ENCODE data around the gene TRIM37.
A peak's percentile ranks its signal among the peaks of the same experiment; 100 is the strongest.

Gene TRIM37

DNA sequence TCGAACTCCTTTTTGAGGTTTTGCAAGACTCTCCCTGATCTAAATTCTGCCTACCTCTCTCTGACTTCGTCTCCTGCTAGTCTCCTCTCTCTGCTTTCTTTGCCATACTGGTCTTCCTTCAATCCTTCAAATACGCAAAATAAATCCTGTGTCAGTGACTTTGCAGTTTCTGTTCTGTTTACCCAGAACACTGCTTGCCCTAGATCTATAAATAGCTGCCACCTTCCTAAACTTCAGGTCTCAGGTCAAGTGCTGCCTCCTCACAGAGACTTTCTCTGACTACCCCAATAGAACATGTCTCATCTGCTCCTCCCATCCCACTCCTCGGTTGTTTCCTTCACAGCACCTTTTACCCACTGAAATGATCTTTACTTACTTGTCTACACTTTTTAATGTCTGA lies 78.9 kb downstream of the TRIM37 start:
- no peak for DNase-seq

DNA sequence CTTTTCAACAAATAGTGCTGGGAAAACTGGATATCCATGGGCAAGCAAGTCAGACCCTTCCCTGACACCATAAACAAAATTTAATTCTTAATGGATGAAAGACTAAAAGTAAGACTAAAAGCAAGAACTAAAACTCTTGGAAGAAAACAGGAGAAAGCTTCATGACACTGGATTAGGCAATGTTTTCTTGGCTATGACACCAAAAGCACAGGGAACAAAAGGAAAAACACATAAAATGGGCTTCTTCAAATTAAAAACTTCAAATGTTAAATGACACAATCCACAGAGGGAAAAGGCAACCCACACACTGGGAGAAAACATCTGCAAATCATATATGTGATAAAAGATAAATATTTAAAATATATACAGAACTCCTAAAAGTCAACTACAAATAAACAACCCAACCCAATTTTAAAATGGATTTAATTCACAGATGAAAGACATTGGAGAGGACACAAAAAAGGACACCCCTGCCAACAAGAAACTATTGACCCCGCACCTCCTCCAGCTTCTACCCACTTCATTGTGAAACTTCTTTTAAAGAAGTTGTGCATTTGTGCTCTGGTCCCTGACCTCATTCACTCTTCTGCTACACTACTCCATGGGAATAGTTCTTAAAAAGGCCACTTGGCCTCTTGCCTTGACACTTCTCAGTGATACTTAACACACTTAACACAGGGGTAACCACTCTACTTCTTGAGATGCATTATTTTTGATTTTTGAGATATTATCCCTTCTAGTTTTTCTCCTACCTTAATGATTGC lies 80.3 kb downstream of the TRIM37 start:
- DNase-seq = no peak

DNA sequence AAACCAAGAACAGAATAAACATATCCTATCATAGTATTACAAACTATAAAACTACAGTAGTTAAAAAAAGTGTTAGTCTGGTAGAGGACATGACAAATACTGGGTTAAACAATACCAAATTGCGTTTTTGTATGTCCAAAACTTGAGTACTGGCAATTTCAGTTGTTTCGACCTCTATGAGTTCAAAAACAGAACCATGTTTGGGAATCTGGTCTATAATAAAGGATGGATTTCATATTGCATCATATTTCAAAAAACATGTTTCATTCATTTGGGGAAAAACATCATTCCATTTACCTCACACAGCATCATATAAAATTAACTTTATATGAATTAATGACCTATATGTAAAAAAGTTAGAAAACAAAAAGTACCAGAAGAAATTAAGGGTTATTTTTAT lies 81.8 kb downstream of the TRIM37 start:
- DNase-seq = no peak

DNA sequence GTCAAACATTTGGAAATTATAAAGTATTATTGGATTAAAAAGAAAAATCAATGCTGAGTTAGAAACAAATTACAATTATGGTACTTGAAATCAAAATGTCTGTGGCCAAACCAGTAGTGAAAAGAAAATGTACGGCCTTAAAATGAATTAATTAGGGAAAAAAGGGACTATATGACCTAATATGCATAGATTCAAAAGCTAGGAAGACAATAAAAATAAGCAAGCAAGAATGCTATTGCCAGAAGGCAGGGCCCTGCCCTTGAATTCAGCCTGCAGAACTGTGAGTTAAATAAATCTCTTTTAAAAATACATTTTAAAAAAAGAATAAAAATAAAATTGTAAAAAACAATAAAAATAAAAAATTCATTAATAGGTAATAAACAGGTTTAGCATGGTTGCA lies 88.7 kb downstream of the TRIM37 start:
- no peak for DNase-seq

DNA sequence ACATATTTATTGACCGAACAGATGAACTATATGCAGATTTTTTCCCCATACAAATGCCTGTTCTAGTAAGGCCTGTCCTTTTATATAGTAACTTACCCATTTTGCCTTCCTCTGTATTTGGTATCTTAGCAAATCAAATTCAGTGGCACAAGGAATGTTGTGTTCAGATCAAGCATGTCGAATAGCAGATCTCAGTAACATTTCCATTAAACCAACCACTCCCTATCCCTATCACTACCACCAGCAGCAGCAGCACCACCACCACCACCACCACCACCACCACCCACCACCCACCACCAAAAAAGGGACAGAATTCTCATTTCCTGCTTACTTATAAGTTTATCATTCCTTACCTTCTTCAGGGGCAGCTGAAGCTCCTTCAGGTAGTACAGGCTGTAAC lies 94.7 kb downstream of the TRIM37 start:
- no peak for DNase-seq

DNA sequence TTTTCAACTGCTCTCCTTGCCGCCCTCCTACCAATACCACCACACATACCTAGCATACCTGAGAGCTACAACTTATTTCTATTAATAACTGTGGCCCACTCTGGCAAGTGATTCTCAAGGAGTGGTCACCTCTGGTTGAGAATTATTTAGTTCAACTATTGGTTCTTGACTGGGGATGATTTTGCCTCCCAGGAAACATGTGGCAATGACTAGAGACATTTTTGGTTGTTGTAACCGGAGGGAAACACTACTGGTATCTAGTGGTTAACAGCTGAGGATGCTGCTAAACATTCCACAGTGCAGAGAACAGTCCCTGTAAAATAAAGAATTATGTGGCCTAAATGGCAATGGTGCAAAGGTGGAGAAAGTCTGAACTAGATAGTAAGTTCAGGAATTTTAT lies 96.7 kb downstream of the TRIM37 start:
- DNase-seq = no peak

DNA sequence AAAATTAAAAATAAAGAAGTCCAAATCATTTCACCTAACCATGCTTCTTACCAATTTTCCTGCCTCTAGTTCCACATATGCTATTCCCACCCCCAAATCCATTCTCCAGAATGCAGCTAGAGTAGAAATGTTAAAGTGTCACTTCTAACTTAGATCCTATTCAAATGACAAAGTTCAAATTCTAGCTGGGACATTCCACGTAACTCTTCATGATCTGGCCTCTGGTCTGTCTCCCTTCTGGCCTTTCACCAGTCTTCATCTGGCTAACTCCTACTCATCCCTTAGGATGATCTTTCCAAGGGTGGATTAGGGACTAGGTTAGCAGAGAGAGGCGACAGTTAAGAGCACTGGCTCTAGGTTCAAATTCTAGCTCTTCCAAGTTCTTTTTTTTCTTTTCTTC lies 97.9 kb downstream of the TRIM37 start:
- DNase-seq = no peak

DNA sequence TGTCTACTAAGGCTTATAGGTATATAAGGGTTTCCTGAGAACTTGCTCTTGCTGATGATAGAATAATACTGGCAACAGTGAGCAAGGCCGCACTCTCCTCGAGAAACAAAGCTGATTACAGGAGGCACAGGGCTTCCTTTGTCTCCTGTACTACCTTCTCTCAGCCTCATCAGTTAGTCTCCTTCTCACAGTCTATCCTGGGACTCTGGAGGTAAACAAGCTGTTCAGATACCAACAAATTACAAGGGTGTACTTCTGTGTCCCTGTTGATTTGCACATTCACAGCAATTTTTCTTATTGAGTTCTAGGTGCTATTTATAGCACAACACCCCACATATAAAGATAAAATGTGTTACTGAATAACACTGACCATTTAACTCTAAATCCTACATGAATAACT lies 98.7 kb downstream of the TRIM37 start:
- no peak for DNase-seq

DNA sequence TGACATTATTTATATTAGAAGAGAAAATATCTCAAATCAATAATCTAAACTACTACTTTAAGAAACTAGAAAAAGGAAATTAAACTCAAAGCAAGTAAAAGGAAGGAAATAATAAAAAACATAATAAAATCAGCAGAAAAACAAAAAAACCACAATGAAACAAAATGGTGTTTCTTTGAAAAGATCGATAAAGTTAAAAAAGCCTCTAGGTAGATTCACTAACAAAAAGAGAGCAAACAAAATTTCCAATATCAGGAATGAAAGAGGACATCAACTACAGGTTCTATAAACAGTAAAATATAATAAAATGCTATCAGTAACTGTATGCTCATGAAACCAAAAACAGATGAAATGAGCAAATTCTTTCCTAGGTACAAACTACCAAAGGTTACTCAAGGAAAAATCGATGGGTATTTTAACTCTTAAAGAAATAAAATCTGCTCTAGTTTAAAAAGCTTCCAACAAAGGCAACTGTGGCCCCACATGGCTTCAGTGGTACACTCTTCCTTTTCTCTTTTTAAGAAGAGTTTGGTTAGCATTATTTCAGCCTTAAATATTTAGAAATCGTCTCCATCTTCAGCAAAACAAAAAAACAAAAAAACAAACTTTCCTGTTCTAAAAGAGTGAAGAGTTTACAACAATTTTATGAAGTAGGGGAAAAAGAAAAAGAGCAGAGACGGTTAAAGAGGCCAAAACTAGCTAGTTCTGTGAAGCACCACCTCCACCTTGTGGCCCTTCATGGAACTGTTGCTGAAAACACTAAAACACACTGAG lies 102.2 kb downstream of the TRIM37 start:
- peak; percentile 57 for DNase-seq

DNA sequence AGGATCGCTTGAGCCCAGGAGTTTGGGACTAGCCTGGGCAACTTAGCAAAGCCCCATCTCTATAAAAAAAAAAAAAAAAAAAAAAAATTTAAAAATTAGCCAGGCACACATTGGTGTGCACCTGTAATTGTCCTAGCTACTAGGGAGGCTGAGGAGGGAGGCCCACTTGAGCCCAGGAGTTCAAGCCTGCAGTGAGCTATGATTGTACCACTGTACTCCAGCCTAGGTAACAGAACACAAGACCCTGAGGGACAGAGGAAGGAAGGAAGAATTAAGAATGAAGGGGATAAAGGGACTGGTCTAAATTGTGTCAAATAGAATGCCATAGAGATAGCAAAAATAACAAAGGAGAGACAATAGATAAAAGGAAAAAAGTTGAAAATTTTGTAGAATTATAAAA lies 102.8 kb downstream of the TRIM37 start:
- DNase-seq = no peak

DNA sequence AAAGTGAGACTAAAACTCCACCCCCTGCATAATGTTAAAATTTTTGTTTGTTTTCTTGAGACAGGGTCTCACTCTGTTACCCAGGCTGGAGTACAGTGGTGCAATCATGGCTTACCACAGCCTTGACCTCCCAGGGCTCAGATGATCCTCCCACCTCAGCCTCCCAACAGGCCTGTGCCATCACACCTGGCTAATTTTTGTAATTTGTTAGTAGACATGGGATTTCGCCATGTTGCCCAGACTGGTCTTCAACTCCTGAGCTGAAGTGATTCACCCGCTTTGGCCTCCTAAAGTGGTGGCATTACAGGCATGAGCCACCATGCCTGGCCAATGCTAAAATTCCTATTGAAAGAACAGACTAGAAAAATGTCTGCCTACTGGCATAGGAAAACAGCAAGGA lies 103.8 kb downstream of the TRIM37 start:
- no peak for DNase-seq

DNA sequence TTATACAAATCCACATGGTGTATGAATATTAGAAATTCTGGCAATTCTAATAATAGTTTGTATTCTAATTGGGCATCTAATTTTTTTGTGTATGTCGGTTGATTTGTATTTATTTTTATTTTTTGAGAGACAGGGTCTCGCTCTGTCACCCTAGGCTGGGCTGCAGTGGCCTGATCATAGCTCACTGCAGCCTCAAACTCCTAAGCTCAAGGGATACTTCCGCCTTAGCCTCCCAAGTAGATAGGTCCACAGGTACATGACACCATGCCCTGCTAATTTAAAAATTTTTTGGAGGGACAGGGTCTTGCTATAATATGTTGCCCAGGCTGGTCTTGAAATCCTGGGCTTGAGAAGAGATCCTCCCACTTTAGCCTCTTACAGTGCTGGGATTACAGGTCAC lies 104.6 kb downstream of the TRIM37 start:
- no peak for DNase-seq

DNA sequence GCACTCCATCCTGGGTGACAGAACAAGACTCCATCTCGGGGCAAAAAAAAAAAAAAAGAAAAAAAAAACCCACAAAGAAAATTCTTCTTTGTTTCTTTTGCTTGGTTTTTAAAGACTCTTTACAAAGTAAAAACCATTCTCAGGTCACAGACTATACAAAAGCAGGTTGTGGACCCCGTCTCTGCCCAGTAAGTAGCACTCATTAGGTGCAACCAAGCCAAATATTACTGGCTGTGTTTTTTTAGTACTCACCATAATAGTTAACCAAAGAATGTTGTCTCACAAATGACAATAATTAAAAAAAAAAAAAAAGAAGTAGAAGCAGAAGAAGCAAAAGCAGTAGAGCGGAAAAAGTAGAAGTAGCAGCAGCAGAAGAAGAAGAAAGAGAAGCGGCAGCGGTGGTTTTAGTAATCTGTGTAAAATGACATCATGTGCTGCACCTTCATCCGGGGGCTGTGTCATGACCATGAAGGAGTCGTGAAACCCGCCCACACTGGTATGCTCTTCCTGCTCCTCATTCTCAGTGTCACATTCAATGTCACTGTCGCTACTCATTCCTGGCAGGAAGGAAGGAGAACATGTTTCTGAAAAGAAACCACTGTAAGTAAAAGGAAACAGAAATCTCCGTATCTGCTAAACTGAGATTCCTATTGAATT lies 105.4 kb downstream of the TRIM37 start:
- DNase-seq = peak; percentile 83

DNA sequence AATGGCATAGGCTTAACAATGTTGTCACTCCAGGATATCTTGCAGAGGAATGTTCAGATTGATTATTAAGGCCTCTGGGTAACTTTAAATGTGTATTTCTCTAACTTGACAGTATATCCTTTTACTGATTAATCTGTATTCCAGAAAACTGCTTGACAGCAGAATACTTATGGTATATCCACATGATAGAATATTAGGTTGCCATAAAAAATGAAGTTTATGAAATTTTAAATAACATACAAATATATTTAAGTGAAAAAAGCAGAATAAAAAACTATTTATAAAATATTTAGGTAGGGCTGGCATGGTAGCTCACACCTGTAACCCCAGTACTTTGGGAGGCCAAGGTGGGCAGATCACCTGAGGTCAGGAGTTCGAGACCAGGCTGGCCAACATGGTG lies 106.7 kb downstream of the TRIM37 start:
- DNase-seq = no peak

DNA sequence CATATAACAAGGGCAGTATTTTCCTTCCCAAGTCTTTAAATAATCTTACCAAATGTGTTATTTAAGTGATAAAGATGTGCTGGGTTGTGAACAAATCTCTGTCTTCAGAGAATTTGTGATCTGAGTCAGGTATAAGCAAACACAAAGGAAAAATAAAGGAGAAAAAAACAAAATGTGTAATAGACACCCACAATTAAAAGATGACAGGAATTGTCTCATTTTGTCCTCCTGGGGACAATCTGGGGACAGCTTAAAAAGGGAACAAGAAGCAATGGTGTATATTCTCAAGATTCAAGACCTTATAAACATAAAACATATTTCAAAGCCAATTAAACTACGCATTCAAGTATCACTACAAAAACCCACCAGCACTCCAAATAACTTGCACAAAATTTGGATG lies 107.2 kb downstream of the TRIM37 start:
- DNase-seq = no peak

DNA sequence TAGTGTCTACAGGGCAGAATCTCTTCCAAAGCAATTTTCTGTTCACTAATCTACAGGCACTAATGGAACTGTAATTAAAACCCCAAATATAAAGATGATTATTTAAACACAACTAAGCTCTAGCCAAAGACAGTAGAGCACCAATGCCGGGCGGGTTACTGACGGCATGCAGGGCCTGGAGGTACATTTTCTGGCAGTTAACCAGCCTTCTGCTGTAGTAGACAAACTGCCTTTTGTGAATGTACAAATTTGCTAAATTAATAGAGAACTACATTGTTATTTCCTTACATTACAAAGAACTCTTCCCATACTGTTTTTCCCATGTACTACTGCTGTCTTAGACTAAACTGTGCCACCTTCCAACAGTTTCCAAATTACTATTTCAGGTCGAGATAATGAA lies 107.8 kb downstream of the TRIM37 start:
- DNase-seq = no peak

DNA sequence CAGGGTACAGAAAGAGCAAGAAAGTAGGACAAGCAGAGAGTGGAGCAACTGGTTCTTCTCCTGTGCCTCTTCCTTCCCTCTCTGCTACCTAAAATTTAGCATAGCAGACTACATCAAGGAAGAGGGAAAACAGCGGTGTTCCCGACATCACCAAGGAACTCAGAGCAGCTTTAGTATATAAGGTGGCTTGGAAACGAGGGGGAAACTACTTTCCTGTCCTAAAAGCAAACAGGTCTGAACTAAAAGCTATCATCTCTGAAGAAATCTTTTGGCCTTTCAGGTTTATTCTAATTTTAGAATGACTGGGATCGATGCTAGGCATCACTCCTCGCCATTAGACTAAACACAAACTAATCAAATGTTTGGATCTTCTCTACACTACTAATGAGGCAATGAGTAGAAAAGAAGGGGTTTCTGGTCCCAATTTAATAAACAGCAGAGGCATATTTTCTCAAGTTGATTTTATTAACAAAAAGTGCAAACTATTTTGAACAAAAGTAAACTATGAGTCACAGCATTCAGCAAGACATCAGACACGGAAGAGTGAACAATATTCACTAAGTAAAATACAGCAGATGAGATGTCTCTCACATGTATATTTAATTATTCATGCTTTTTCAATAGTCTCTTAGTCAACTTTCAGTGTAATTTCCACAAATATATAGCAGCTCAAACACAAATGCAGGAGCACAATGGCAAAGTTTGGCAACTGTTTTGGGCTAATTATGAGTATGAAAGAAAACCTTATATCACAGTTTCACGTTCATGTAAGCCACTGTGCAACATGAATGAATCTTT lies 108.7 kb downstream of the TRIM37 start:
- no peak for DNase-seq

DNA sequence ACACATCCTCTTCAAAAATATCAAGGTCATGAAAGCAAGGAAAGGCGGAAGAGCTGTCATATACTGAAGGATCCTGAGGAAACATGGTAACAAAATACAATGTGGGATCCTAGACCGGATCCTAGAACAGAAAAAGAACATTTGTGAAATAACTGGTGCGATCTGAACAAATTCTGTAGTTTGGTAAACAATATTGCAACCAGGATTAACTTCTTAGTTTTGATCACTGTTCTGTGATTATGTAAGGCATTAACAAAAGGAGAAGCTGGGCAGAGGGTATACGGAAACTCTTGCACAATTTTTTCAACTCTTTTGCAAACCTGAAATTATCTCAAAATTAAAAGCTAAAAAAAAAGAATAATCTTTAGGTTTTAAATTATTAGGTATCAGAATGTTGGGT lies 109.7 kb downstream of the TRIM37 start:
- no peak for DNase-seq

DNA sequence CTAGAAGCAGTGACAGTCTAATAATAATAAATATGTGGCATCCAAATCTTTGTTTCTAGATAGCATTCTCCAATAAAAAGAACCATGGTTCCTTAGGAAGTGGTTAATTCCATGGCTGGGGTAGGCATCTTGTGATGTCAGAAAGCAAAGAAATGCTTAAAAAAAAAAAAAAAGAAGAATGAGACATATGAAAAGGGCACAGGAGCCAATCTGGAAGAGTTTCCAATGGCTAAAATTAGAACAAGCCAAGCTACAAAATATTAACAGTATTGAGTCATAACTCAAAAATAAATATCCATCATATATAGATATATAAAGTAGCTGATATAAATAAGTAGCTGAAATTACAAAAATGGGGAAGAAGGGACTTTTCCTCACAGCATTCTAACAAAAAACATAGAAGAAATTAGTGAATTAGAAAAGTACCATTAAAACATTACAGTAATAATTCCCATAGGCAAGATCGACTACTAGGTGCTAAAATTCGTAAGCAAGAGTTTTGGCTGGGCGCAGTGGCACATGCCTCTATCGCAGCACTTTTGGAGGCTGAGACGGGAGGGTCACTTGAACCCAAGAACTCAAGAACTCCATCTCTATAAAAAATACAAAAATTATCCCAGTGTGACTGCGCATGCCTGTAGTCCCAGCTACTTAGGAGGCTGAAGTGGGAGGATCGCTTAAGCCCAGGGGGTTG lies 111.3 kb downstream of the TRIM37 start:
- no peak for DNase-seq

DNA sequence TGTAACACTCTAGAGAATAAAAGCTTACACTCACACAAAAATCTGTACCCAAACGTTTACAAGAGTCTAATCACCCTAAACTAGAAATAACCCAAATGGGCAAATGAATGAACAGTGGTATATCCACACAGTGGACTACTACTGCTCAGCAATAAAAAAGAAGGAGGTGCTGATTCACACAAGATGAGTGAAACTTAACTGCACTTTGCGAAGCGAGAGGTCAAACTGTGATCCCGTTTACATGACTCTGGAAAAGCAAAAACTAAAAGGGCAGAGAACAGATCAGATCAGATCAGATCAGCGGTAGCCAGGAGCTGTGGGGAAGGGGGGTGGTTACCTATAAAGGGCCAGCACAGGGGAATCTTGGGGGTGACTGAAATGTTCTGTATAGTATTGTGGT lies 113.4 kb downstream of the TRIM37 start:
- DNase-seq = no peak

DNA sequence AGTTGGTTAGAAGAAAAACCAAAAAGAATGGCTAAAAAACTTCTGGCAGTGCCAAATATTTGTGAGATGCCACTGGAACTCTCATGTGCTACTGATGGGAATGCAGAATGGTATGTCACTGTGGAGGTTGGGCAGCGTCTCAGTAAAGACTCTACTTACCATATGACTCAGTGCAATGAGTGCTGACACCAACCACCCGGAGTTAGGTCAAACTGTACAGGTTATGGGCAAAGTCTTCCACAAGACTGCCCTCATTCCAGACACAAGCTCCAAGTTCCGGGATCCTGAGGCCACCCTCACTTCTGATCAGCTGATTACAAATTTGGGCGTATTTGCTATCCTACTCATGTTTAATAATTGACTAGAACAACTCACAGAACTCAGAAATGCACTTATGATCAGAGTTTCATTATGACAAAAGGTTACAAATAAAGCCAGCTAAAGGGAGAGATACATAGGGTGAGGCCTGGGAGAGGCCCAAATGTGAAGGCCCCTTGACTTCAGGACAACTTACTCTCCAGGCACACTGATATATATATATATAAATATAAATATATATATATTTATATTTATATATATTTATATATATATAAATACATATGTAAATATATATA lies 114.9 kb downstream of the TRIM37 start:
- DNase-seq = peak; percentile 3

DNA sequence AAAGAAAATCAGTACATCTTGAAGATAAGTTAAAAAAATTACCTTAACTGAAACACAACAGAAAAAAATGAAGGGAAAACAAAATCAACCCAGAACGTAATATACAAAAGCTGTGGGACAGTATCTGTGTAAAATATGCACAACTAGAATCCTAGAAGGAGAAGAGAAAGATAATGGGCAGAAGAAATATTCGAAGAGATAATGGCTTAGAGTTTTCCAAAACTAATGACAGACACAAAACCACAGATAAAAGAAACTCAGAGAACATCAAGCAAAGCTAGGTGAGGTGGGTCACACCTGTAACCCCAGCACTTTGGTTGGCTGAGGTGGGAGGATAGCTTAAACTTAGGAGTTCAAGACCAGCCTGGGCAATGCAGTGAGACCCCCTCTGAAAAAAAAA lies 117.1 kb downstream of the TRIM37 start:
- no peak for DNase-seq

Measured in stimulated activated CD4-positive, alpha-beta T cell treated with anti-CD3 and anti-CD28 coated beads, Interleukin-1b, Interleukin-23, amount 100 ng/mL, for 48 hours (primary cell).